CD8-positive, alpha-beta memory T cell (primary cell): ENCODE data around the gene GPR158. TPM values are rescaled to one million over a fixed set of nuclear protein-coding genes. Genes with fewer than 3 reads are reported as not detected.

ENCODE experiments used
- CTCF ChIA-PET: fragments of 350-600 bp; sonication (Branson Sonifier 250); formaldehyde crosslinking; loops from one replicate; lab custom pipeline; 2021; ENCODE audit warnings: antibody characterized with exemption; lab: Charles Lee
- POLR2A ChIA-PET: fragments of 350-600 bp; sonication (Branson Sonifier 250); formaldehyde crosslinking; loops from one replicate; lab custom pipeline; 2021; ENCODE audit warnings: antibody characterized with exemption; lab: Charles Lee
- DNase-seq, 5 donors: peaks; one replicate each; pipeline versions ENCODE4 v3.0.0 to v3.0.0-alpha.2; 2020 to 2022; ENCODE audit warnings: mixed read lengths in 1 of 5
- H3K27ac ChIP-seq: one replicate; pipeline ENCODE4 v1.7.0; 2013; ENCODE audit warnings: low read depth, mild to moderate bottlenecking, low read length, moderate library complexity
- H3K27me3 ChIP-seq: 2 replicates; pipeline ENCODE4 v1.7.0; 2013; ENCODE audit warnings: low read length, mild to moderate bottlenecking; ENCODE audit not compliant: insufficient read depth, poor library complexity, severe bottlenecking
- H3K36me3 ChIP-seq: 2 replicates; pipeline ENCODE4 v1.7.0; 2013; ENCODE audit warnings: mild to moderate bottlenecking, low read length, moderate library complexity; ENCODE audit not compliant: insufficient read depth
- H3K4me1 ChIP-seq: 2 replicates; pipeline ENCODE4 v1.7.0; 2013; ENCODE audit warnings: mild to moderate bottlenecking, low read length, moderate library complexity; ENCODE audit not compliant: insufficient read depth
- H3K4me3 ChIP-seq: 2 replicates; pipeline ENCODE4 v1.7.0; 2013; ENCODE audit warnings: mild to moderate bottlenecking, low read length
- H3K9me3 ChIP-seq: 2 replicates; pipeline ENCODE4 v1.7.0; 2013; ENCODE audit warnings: mild to moderate bottlenecking, low read length
- H3K27ac Mint-ChIP-seq, 8 donors: one replicate each; pipeline ENCODE4 v1.8.0; 2020 to 2021; ENCODE audit warnings: mixed read lengths in 8 of 8, mild to moderate bottlenecking in 6 of 8, inconsistent platforms in 3 of 8, moderate library complexity in 3 of 8
- H3K27me3 Mint-ChIP-seq, 2 donors: one replicate each; pipeline ENCODE4 v1.8.0; 2020 to 2021; ENCODE audit warnings: mixed read lengths in 2 of 2, mild to moderate bottlenecking in 1 of 2, moderate library complexity in 1 of 2
- H3K36me3 Mint-ChIP-seq, 3 donors: one replicate each; pipeline ENCODE4 v1.8.0; 2020 to 2021; ENCODE audit warnings: mixed read lengths in 3 of 3, inconsistent platforms in 1 of 3, mild to moderate bottlenecking in 1 of 3
- H3K4me1 Mint-ChIP-seq, 3 donors: one replicate each; pipeline ENCODE4 v1.8.0; 2020 to 2021; ENCODE audit warnings: mixed read lengths in 3 of 3, inconsistent platforms in 1 of 3, mild to moderate bottlenecking in 1 of 3
- H3K4me3 Mint-ChIP-seq, 7 donors: one replicate each; pipeline ENCODE4 v1.8.0; 2020 to 2021; ENCODE audit warnings: mixed read lengths in 7 of 7, mild to moderate bottlenecking in 6 of 7, moderate library complexity in 4 of 7, inconsistent platforms in 2 of 7
- H3K9me3 Mint-ChIP-seq, 5 donors: one replicate each; pipeline ENCODE4 v1.8.0; 2020 to 2022; ENCODE audit warnings: mixed read lengths in 5 of 5, mild to moderate bottlenecking in 3 of 5, moderate library complexity in 2 of 5, inconsistent platforms in 1 of 5
- polyA plus RNA-seq: library from polyadenylated mRNA; unstranded; fragments of 300-500 nt; fragmentation: Illumina TruSeq; gene quantifications from one replicate; pipeline ENCODE4 v1.2.3, GENCODE V29; 2021
- total RNA-seq, 2 experiments: library from RNA; stranded (reverse); gene quantifications; one replicate each; pipeline ENCODE4 v1.2.3, GENCODE V29; 2021

Gene GPR158
- total and polyA plus RNA-seq, 3 experiments from 2014 or later: not detected

GRCh38 chr10:25582961-25583360, 408.2 kb downstream of the GPR158 start:
- no peaks in the 10 kb centered on the region for H3K27me3 ChIP-seq
- H3K27ac Mint-ChIP-seq: no peak overlapping the region
- no peaks in the 10 kb centered on the region for H3K4me1 ChIP-seq
- CTCF ChIA-PET: no interaction called here
- H3K27me3 Mint-ChIP-seq: no peaks in the 10 kb centered on the region
- DNase-seq: no peak
- H3K36me3 Mint-ChIP-seq: no peaks in the 10 kb centered on the region
- H3K9me3 ChIP-seq: no peaks in the 10 kb centered on the region
- no peak overlapping the region for H3K4me3 Mint-ChIP-seq
- peaks cover 4 to 17% (median 9%) of the 10 kb centered on the region in 5 donors for H3K9me3 Mint-ChIP-seq
- POLR2A ChIA-PET: no interaction called here
- H3K4me3 ChIP-seq: no peak overlapping the region
- no peaks in the 10 kb centered on the region for H3K4me1 Mint-ChIP-seq
- H3K27ac ChIP-seq: no peak overlapping the region
- no peaks in the 10 kb centered on the region for H3K36me3 ChIP-seq

- Histone ChIP-seq H3K36me3 (no peaks in the 10 kb centered on the region), H3K27ac (no peak overlapping the region), H3K4me1 (no peaks in the 10 kb centered on the region), H3K9me3 (no peaks in the 10 kb centered on the region), H3K27me3 (no peaks in the 10 kb centered on the region), H3K4me3 (no peak overlapping the region)
- Mint-ChIP-seq H3K27me3 (no peaks in the 10 kb centered on the region), H3K36me3 (no peaks in the 10 kb centered on the region), H3K4me3 (no peak overlapping the region), H3K27ac (no peak overlapping the region), H3K4me1 (no peaks in the 10 kb centered on the region), H3K9me3 (peaks cover 0 to 9% (median 2%) of the 10 kb centered on the region in 5 donors)
- no peak for DNase-seq
- POLR2A ChIA-PET: no interaction called here
- CTCF ChIA-PET: no interaction called here
Measured at GRCh38 chr10:25600651-25601050, 425.9 kb downstream of the GPR158 start.

GRCh38 chr10:25604591-25604990, 429.8 kb downstream of the GPR158 start:
- H3K27me3 ChIP-seq: no peaks in the 10 kb centered on the region
- H3K27me3 Mint-ChIP-seq: no peaks in the 10 kb centered on the region
- no peaks in the 10 kb centered on the region for H3K36me3 Mint-ChIP-seq
- POLR2A ChIA-PET: interaction anchor here (0.6 kb wide), 1 partner anchor 31 kb away, joined by 3 read pairs; no protein-coding TSS in a partner anchor
- no peak overlapping the region for H3K27ac Mint-ChIP-seq
- H3K4me3 Mint-ChIP-seq: no peak overlapping the region
- H3K27ac ChIP-seq: no peak overlapping the region
- H3K4me1 Mint-ChIP-seq: no peaks in the 10 kb centered on the region
- DNase-seq: no peak
- H3K9me3 Mint-ChIP-seq: peaks cover 0 to 7% (median 0%) of the 10 kb centered on the region in 5 donors
- H3K4me1 ChIP-seq: no peaks in the 10 kb centered on the region
- CTCF ChIA-PET: no interaction called here
- H3K9me3 ChIP-seq: no peaks in the 10 kb centered on the region
- H3K36me3 ChIP-seq: no peaks in the 10 kb centered on the region
- no peak overlapping the region for H3K4me3 ChIP-seq

- peaks cover 0 to 14% (median 6%) of the 10 kb centered on the region in 5 donors for H3K9me3 Mint-ChIP-seq
- no peak overlapping the region for H3K27ac Mint-ChIP-seq
- CTCF ChIA-PET: no interaction called here
- Histone ChIP-seq H3K36me3 (no peaks in the 10 kb centered on the region), H3K27me3 (no peaks in the 10 kb centered on the region), H3K27ac (no peak overlapping the region), H3K4me1 (no peaks in the 10 kb centered on the region), H3K4me3 (no peak overlapping the region), H3K9me3 (no peaks in the 10 kb centered on the region)
- no peaks in the 10 kb centered on the region for H3K36me3 Mint-ChIP-seq
- H3K4me1 Mint-ChIP-seq: no peaks in the 10 kb centered on the region
- DNase-seq: no peak
- no peaks in the 10 kb centered on the region for H3K27me3 Mint-ChIP-seq
- POLR2A ChIA-PET: no interaction called here
- H3K4me3 Mint-ChIP-seq: no peak overlapping the region
Measured at GRCh38 chr10:25614652-25615051, 439.9 kb downstream of the GPR158 start.

- Mint-ChIP-seq H3K27ac (no peak overlapping the region), H3K4me3 (no peak overlapping the region), H3K36me3 (no peaks in the 10 kb centered on the region), H3K4me1 (no peaks in the 10 kb centered on the region), H3K27me3 (no peaks in the 10 kb centered on the region), H3K9me3 (peaks cover 3 to 12% (median 6%) of the 10 kb centered on the region in 5 donors)
- H3K36me3 ChIP-seq: no peaks in the 10 kb centered on the region
- H3K4me1 ChIP-seq: no peaks in the 10 kb centered on the region
- no peak overlapping the region for H3K4me3 ChIP-seq
- H3K27ac ChIP-seq: no peak overlapping the region
- ChIA-PET POLR2A (no interaction called here), CTCF (no interaction called here)
- H3K9me3 ChIP-seq: no peaks in the 10 kb centered on the region
- no peak for DNase-seq
- no peaks in the 10 kb centered on the region for H3K27me3 ChIP-seq
Measured at GRCh38 chr10:25615926-25616325, 441.1 kb downstream of the GPR158 start.

- Mint-ChIP-seq H3K36me3 (no peaks in the 10 kb centered on the region), H3K27ac (peak overlapping the region in 1 of 8 donors; percentile 69), H3K4me1 (no peaks in the 10 kb centered on the region), H3K4me3 (no peak overlapping the region), H3K9me3 (peaks cover 4 to 10% (median 6%) of the 10 kb centered on the region in 5 donors), H3K27me3 (peaks cover 0 to 1% of the 10 kb centered on the region in 2 donors)
- DNase-seq: no peak
- Histone ChIP-seq H3K27me3 (no peaks in the 10 kb centered on the region), H3K27ac (no peak overlapping the region), H3K4me3 (no peak overlapping the region), H3K36me3 (no peaks in the 10 kb centered on the region), H3K9me3 (no peaks in the 10 kb centered on the region), H3K4me1 (no peaks in the 10 kb centered on the region)
- CTCF ChIA-PET: no interaction called here
- POLR2A ChIA-PET: no interaction called here
Measured at GRCh38 chr10:25616903-25617592, 442.2 kb downstream of the GPR158 start.

GRCh38 chr10:25627606-25628005, 452.8 kb downstream of the GPR158 start:
- DNase-seq: no peak
- Mint-ChIP-seq H3K4me3 (no peak overlapping the region), H3K4me1 (no peaks in the 10 kb centered on the region), H3K27ac (no peak overlapping the region), H3K9me3 (peaks cover 0 to 5% (median 3%) of the 10 kb centered on the region in 5 donors), H3K27me3 (peaks cover 0 to 4% of the 10 kb centered on the region in 2 donors), H3K36me3 (no peaks in the 10 kb centered on the region)
- Histone ChIP-seq H3K27me3 (no peaks in the 10 kb centered on the region), H3K4me3 (no peak overlapping the region), H3K4me1 (no peaks in the 10 kb centered on the region), H3K36me3 (no peaks in the 10 kb centered on the region), H3K27ac (no peak overlapping the region), H3K9me3 (no peaks in the 10 kb centered on the region)
- ChIA-PET CTCF (no interaction called here), POLR2A (no interaction called here)

GRCh38 chr10:25629333-25629732, 454.5 kb downstream of the GPR158 start:
- no peak overlapping the region for H3K4me3 ChIP-seq
- no peak for DNase-seq
- H3K9me3 Mint-ChIP-seq: peaks cover 0 to 6% (median 2%) of the 10 kb centered on the region in 5 donors
- H3K27me3 ChIP-seq: no peaks in the 10 kb centered on the region
- no peaks in the 10 kb centered on the region for H3K36me3 ChIP-seq
- H3K4me3 Mint-ChIP-seq: no peak overlapping the region
- H3K27me3 Mint-ChIP-seq: peaks cover 0 to 4% of the 10 kb centered on the region in 2 donors
- H3K36me3 Mint-ChIP-seq: no peaks in the 10 kb centered on the region
- no peaks in the 10 kb centered on the region for H3K4me1 ChIP-seq
- H3K27ac ChIP-seq: no peak overlapping the region
- ChIA-PET CTCF (no interaction called here), POLR2A (no interaction called here)
- no peaks in the 10 kb centered on the region for H3K9me3 ChIP-seq
- H3K27ac Mint-ChIP-seq: no peak overlapping the region
- H3K4me1 Mint-ChIP-seq: no peaks in the 10 kb centered on the region
